Measurements from ENCODE around the gene SUGCT.

SUGCT gene

GRCh38 chr7:40674316-40674715 is 539.5 kb downstream of the SUGCT start:
- H3K27ac ChIP-seq: no peak overlapping the region
- TF ChIP-seq CTCF (conservative IDR thresholded peaks at IDR 0.05): no peak

- TF ChIP-seq CTCF (conservative IDR thresholded peaks at IDR 0.05): no peak
- H3K27ac ChIP-seq: no peak overlapping the region
Observed at GRCh38 chr7:40675741-40676140, 540.9 kb downstream of the SUGCT start.

- H3K27ac ChIP-seq: no peak overlapping the region
Observed at GRCh38 chr7:40676221-40676620, 541.4 kb downstream of the SUGCT start.

GRCh38 chr7:40680657-40681056 is 545.9 kb downstream of the SUGCT start:
- TF ChIP-seq CTCF (conservative IDR thresholded peaks at IDR 0.05): peak; percentile 52; the same call in 1 of the 2 replicates
- no peak overlapping the region for H3K27ac ChIP-seq

More at GRCh38 chr7:40676221-40676620, 541.4 kb downstream of the SUGCT start:
- no peak for TF ChIP-seq CTCF (conservative IDR thresholded peaks at IDR 0.05)

GRCh38 chr7:40682696-40683095 is 547.9 kb downstream of the SUGCT start:
- no peak overlapping the region for H3K27ac ChIP-seq
- no peak for TF ChIP-seq CTCF (conservative IDR thresholded peaks at IDR 0.05)

- no peak for TF ChIP-seq CTCF (conservative IDR thresholded peaks at IDR 0.05)
Observed at GRCh38 chr7:40694026-40694809, 559.4 kb downstream of the SUGCT start.

GRCh38 chr7:40694991-40695390 is 560.2 kb downstream of the SUGCT start:
- no peak overlapping the region for H3K27ac ChIP-seq
- no peak for TF ChIP-seq CTCF (conservative IDR thresholded peaks at IDR 0.05)

More at GRCh38 chr7:40694026-40694809, 559.4 kb downstream of the SUGCT start:
- no peak overlapping the region for H3K27ac ChIP-seq
